ENCODE measurements around the gene LLGL2. TPM values are rescaled to one million over a fixed set of nuclear protein-coding genes. Genes with fewer than 3 reads are reported as not detected.
"Not testable (repeated sequence)": the region's sequence is repeated elsewhere in the genome, so short reads cannot be mapped to it uniquely, and the experiment has no call there.

Gene LLGL2
- total RNA-seq (2014; rRNA removed; shearing (Covaris generic)): 0.49 and 1.2 TPM in 2 replicates

- DNase-seq (ENCODE audit: low read depth): peak; percentile 45
Observed at GRCh38 chr17:75524970-75525805, at the start of gene LLGL2. Gene LLGL2, plus strand, starts transcription at chr17:75525697. Its CDS starts 17,730 bp downstream, at chr17:75543427.

DNA sequence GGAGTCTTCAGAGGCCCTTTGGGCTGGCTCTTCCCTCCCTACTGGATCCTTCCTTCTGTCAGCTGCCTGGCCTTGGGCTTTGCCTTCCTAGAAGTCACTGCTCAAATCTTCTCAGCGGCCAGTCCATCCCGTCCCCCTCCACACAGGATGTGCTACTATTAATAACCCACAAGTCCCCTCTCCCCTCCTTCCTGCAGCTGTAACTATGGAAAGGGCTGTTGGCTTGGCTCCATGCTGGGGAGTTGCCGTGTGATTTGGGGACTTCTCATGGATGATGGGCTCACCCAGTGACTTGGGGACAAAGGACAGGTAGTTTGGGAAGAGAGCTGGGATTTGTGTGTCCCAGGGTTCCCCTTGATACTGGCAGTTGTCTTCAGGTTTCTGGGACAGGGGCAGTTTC is 49.6 kb upstream of the LLGL2 start:
- no peak for DNase-seq (ENCODE audit: low read depth)

- no peak for DNase-seq (ENCODE audit: low read depth)
Observed at GRCh38 chr17:75476271-75476671, 49.2 kb upstream of the LLGL2 start.

- no peak for DNase-seq (ENCODE audit: low read depth)
Observed at GRCh38 chr17:75476752-75477489, 48.6 kb upstream of the LLGL2 start.

GRCh38 chr17:75477490-75477862 is 48.0 kb upstream of the LLGL2 start:
- DNase-seq (ENCODE audit: low read depth): not testable (repeated sequence)

DNA sequence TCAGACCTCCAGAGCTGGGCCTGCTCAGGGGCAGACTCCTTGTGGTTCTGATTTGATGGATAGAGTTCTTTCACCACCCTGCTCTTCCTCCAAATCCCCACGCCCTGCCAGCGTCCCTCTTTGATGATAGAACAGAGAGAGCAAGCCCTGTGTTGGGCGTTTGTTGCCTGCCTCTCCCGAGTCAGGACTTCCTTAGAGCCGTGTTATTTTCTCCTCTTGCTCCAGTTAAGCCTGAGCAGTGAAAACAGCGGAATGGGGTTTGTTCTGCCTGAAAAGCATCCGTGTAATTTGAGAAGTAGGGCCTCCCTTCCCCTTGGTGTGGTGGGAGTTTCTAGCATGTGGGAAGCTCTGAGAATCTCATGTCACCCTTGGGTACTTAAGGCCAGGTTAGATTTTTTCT is 47.0 kb upstream of the LLGL2 start:
- no peak for DNase-seq (ENCODE audit: low read depth)

GRCh38 chr17:75480281-75480680 is 45.2 kb upstream of the LLGL2 start:
- no peak for DNase-seq (ENCODE audit: low read depth)

GRCh38 chr17:75481194-75482068 is 44.1 kb upstream of the LLGL2 start:
- DNase-seq (ENCODE audit: low read depth): no peak

- DNase-seq (ENCODE audit: low read depth): no peak
Observed at GRCh38 chr17:75482098-75482942, 43.2 kb upstream of the LLGL2 start.

- no peak for DNase-seq (ENCODE audit: low read depth)
Observed at GRCh38 chr17:75485688-75486087, 39.8 kb upstream of the LLGL2 start.

- DNase-seq (ENCODE audit: low read depth): no peak
Observed at GRCh38 chr17:75486151-75486550, 39.3 kb upstream of the LLGL2 start.

GRCh38 chr17:75486951-75487350 is 38.5 kb upstream of the LLGL2 start:
- DNase-seq (ENCODE audit: low read depth): no peak

- DNase-seq (ENCODE audit: low read depth): no peak
Observed at GRCh38 chr17:75487351-75488070, 38.0 kb upstream of the LLGL2 start.

DNA sequence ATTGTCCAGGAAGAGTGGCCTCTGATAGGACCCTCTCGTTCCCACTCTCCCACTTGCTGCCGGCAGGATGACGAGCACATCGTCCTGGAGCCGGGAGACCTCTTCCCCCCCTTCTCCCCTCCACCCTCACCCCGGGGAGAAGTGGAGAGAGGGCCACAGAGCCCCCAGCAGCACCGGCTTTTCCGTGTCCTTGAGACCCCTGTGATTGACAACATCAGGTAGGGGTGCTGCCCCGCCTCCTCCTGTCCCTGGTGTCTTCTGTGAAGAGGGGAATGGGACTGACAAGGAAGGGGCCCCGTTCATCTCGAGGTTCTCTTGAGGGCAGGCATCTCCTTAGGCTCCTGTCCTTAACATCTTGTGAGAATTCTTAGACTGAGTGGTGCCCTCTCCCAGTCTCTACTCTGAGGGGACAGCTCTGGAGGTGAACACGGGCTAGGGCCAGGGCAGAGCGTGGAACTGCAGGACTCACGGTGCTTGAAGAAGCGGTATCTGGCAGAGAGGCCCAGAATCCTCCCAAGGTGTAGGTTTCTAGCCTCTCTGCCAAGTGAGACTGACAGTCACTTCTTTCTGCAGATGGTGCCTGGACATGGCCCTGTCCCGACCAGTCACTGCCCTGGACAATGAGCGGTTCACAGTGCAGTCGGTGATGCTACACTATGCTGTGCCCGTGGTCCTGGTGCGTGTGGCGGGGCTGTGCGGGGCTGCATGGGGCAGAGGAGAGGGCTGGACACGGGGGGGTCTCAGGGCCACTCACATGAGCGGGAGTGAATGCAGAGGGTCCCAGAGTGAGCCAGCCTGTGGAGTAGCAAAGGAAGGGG is 36.6 kb upstream of the LLGL2 start:
- no peak for DNase-seq (ENCODE audit: low read depth)

DNA sequence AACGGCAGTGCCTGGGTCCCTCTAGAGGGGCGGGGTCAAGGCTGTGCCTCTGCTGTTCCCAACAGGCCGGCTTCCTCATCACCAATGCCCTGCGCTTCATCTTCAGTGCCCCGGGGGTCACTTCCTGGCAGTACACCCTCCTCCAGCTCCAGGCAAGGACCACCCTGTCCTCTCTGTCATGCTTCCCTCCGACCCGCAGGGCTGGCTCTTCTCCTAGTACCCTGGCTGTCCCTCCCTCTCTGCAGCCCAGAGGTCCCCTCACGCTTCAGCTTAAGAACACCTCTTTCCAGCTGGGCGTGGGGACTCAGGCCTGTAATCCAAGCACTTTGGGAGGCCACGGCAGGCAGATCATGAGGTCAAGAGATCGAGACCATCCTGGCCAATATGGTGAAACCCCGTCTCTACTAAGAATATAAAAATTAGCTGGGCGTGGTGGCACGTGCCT is 36.0 kb upstream of the LLGL2 start:
- no peak for DNase-seq (ENCODE audit: low read depth)

DNA sequence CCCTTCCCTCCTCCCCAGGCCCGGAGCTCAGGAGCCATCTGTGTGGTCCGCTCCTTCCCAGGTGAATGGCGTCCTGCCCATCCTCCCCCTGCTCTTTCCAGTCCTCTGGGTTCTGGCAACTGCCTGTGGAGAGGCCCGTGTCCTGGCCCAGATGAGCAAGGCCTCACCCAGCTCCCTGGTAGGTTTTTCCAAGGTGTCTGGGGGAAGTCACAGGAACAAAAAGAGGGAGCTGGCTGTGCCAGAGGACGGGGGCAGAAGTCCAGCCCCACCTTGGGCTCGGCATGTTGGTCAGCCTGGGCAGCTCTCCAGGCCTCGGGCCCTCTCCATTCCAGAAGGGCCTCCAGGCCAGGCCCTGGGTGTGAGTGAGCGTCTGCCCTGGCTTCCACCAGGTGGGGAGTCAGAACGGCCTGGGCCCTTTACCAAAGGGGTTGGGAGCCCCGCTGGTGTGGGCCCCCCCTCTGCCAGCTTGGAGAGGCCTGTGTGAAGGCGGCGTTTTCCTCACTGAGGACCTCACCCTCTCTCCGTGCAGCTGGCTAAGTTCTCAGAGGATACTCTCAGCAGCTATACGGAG is 35.2 kb upstream of the LLGL2 start:
- DNase-seq (ENCODE audit: low read depth): no peak

- no peak for DNase-seq (ENCODE audit: low read depth)
Observed at GRCh38 chr17:75490953-75491649, 34.4 kb upstream of the LLGL2 start.

- DNase-seq (ENCODE audit: low read depth): no peak
Observed at GRCh38 chr17:75491680-75492079, 33.8 kb upstream of the LLGL2 start.
